ENCODE data around the gene SLC16A8. TPM values are rescaled to one million over a fixed set of nuclear protein-coding genes. Genes with fewer than 3 reads are reported as not detected.

SLC16A8 gene
- total RNA-seq, 1 experiment from 2014 or later, result 1.1 TPM

DNA sequence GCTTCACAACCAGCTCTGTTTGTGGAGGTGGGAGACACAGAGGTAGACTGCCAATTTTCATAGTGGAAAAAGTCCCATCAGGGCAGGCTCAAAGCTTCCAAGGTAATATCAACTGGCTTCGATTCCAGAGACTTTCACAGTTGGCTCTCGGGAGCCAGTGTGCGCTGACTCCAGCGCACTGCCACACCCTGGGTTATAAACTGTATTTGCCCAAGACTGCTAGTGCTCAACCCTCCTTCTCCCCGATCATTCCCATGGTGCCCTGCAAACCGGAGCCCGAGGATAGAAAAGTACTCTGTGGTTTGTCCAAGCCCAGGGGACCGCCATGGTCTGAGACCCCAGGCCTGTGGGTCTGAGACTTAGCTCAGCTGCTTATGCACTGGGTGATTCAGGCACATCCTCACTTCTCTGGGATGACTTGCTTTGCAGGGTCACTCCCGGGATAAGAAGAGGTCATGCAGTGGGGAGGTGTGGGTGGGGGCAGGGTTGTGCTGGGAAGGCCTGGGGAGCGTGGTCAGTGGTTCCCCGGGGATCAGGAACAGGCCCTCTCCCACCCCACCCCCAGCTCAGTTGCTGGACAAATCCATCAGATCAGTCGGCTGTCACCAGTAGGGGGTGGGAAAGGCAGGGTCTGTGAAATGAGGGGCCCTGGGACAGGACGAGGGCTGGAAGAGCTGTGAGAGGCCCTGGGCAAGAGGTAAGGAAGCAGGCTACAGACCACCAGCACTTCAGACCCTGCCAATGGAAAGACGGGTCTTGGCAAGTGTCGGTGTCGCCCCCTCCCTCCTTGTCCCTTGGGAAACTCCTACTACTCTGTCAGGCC lies 53.5 kb downstream of the SLC16A8 start:
- H2BK12ac ChIP-seq (ENCODE audit: insufficient read length, low read depth, low read length), result no peak overlapping the region
- no peaks in the 10 kb centered on the region for H3K79me2 ChIP-seq (ENCODE audit: insufficient read depth, low read length)
- no peak overlapping the region for H2AK5ac ChIP-seq (ENCODE audit: insufficient read length, low read length)
- no peak overlapping the region for H3K56ac ChIP-seq (ENCODE audit: insufficient read length, low read depth, low read length)
- H3K4me1 ChIP-seq (ENCODE audit: insufficient read depth, low read length), result peaks cover 4% of the 10 kb centered on the region; the same call in 1 of the 2 replicates
- H3K79me1 ChIP-seq (ENCODE audit: insufficient read depth, low read depth, low read length, poor library complexity, severe bottlenecking), result no peaks in the 10 kb centered on the region
- H2BK20ac ChIP-seq (ENCODE audit: low read depth, low read length, poor library complexity, severe bottlenecking), result no peak overlapping the region
- no peak overlapping the region for H3K4me3 Mint-ChIP-seq
- H4K5ac ChIP-seq (ENCODE audit: insufficient read length, low read depth, low read length), result no peak overlapping the region
- H4K8ac ChIP-seq (replicated peaks; ENCODE audit: insufficient read length, low read depth, low read length), result no peak overlapping the region
- no peaks in the 10 kb centered on the region for H4K20me1 ChIP-seq (ENCODE audit: control insufficient read depth, insufficient read depth, insufficient read length)
- no peak overlapping the region for H3K4me2 ChIP-seq (ENCODE audit: insufficient read depth, insufficient read length, low read length)
- H3K9me3 ChIP-seq (ENCODE audit: control insufficient read depth, low read depth, low read length), result no peaks in the 10 kb centered on the region
- peaks cover 24% of the 10 kb centered on the region for H3K27me3 Mint-ChIP-seq (ENCODE audit: low read depth)
- no peak overlapping the region for H2AFZ ChIP-seq (ENCODE audit: low read length)
- no peak overlapping the region for H3T11ph ChIP-seq (ENCODE audit: low read length)
- H3K4me1 Mint-ChIP-seq, result peaks cover 27 to 41% of the 10 kb centered on the region in 2 experiments
- H3K23ac ChIP-seq (ENCODE audit: insufficient read length, low read depth, low read length), result no peak overlapping the region
- H3K27ac ChIP-seq (ENCODE audit: insufficient read length, low read depth, low read length), result no peak overlapping the region
- no peaks in the 10 kb centered on the region for H3K23me2 ChIP-seq (ENCODE audit: insufficient read length, low read depth, low read length, poor library complexity, severe bottlenecking)
- WGBS (ENCODE audit: extremely low coverage, insufficient read length, low lambda C conversion rate), result no CpG with 5 or more reads among the region's 16 CpGs
- H3K27ac Mint-ChIP-seq, result no peak overlapping the region
- no peak overlapping the region for H4K91ac ChIP-seq (ENCODE audit: insufficient read length, low read depth, low read length)
- no peaks in the 10 kb centered on the region for H3K27me3 ChIP-seq (ENCODE audit: insufficient read depth, low read length)
- H2BK5ac ChIP-seq (ENCODE audit: insufficient read length, low read length), result no peak overlapping the region
- TF ChIP-seq CTCF (conservative IDR thresholded peaks at IDR 0.05), result peak; percentile 36; the same call in 2 of the 3 replicates
- H3K14ac ChIP-seq (ENCODE audit: insufficient read depth, low read length), result no peak overlapping the region
- no peak overlapping the region for H3K4ac ChIP-seq (ENCODE audit: low read depth, low read length)
- peak; percentile 43 for DNase-seq
- H3K36me3 Mint-ChIP-seq (ENCODE audit: insufficient read depth in 1 of 3, low read depth in 3 of 3), result no peaks in the 10 kb centered on the region
- no peak overlapping the region for H2BK120ac ChIP-seq (ENCODE audit: low read depth, low read length, poor library complexity, severe bottlenecking)
- no peak overlapping the region for H2BK15ac ChIP-seq (ENCODE audit: low read depth, low read length)
- no peaks in the 10 kb centered on the region for H3K9me3 Mint-ChIP-seq
- no peak overlapping the region for H3K18ac ChIP-seq (ENCODE audit: insufficient read length, low read depth, low read length)
- H3K9ac ChIP-seq (ENCODE audit: extremely low read depth, insufficient read length, low read length), result no peak overlapping the region
